CD4-positive, CD25-positive, alpha-beta regulatory T cell (primary cell): ENCODE measurements around the gene GORAB. TPM values are rescaled to one million over a fixed set of nuclear protein-coding genes. Genes with fewer than 3 reads are reported as not detected.

Experiments used
- ATAC-seq, 2 donors: fragments of 150-1000 bp; cut with Tn5 transposase; one replicate each; pipeline ENCODE4 v1.10.0; 2021; ENCODE audit warnings: low read depth in 2 of 2, moderate number of reproducible peaks in 2 of 2, moderate library complexity in 1 of 2
- DNase-seq, 3 donors: peaks; one replicate each; pipeline versions ENCODE4 v3.0.0 to v3.0.0-alpha.2; 2012 to 2022; ENCODE audit warnings: mixed read lengths in 1 of 3
- H3K27ac ChIP-seq: one replicate; pipeline ENCODE4 v1.7.0; 2013; ENCODE audit warnings: mild to moderate bottlenecking, low read length; ENCODE audit not compliant: insufficient read depth, poor library complexity, severe bottlenecking
- H3K27me3 ChIP-seq: one replicate; pipeline ENCODE4 v1.7.0; 2013; ENCODE audit warnings: low read length; ENCODE audit not compliant: control insufficient read depth, insufficient read depth
- H3K36me3 ChIP-seq: one replicate; pipeline ENCODE4 v1.7.0; 2013; ENCODE audit warnings: mild to moderate bottlenecking, low read length, moderate library complexity; ENCODE audit not compliant: control insufficient read depth, insufficient read depth
- H3K4me1 ChIP-seq: 2 replicates; pipeline ENCODE4 v1.7.0; 2013; ENCODE audit warnings: mild to moderate bottlenecking, low read length; ENCODE audit not compliant: insufficient read depth, control insufficient read depth, poor library complexity, severe bottlenecking
- H3K4me3 ChIP-seq: one replicate; pipeline ENCODE4 v1.7.0; 2013; ENCODE audit warnings: low read depth, mild to moderate bottlenecking, low read length, moderate library complexity
- H3K9me3 ChIP-seq, 2 experiments: 1 replicate in 1 of 2; 2 replicates in 1 of 2; pipeline ENCODE4 v1.7.0; 2013; ENCODE audit warnings: low read length in 2 of 2, mild to moderate bottlenecking in 1 of 2, moderate library complexity in 1 of 2; ENCODE audit not compliant: control insufficient read depth in 2 of 2
- H3K27ac Mint-ChIP-seq, 3 donors: one replicate each; pipeline ENCODE4 v1.8.0; 2020 to 2022; ENCODE audit warnings: mild to moderate bottlenecking in 3 of 3, mixed read lengths in 3 of 3, moderate library complexity in 2 of 3
- H3K27me3 Mint-ChIP-seq: one replicate; pipeline ENCODE4 v1.8.0; 2022; ENCODE audit warnings: mild to moderate bottlenecking, mixed read lengths
- H3K36me3 Mint-ChIP-seq: one replicate; pipeline ENCODE4 v1.8.0; 2020; ENCODE audit warnings: mixed read lengths
- H3K4me1 Mint-ChIP-seq, 4 donors: one replicate each; pipeline ENCODE4 v1.8.0; 2020 to 2022; ENCODE audit warnings: mixed read lengths in 4 of 4, mild to moderate bottlenecking in 1 of 4
- H3K4me3 Mint-ChIP-seq, 4 donors: one replicate each; pipeline ENCODE4 v1.8.0; 2020 to 2022; ENCODE audit warnings: mild to moderate bottlenecking in 4 of 4, mixed read lengths in 4 of 4, moderate library complexity in 3 of 4
- H3K9me3 Mint-ChIP-seq, 7 donors: one replicate each; pipeline ENCODE4 v1.8.0; 2020 to 2022; ENCODE audit warnings: mixed read lengths in 7 of 7, mild to moderate bottlenecking in 3 of 7, moderate library complexity in 2 of 7
- polyA plus RNA-seq, 4 donors: library from polyadenylated mRNA; unstranded; fragments of 300-500 nt; fragmentation: Illumina TruSeq; gene quantifications; one replicate each; pipeline ENCODE4 v1.2.3, GENCODE V29; 2021
- total RNA-seq: library from RNA; stranded (reverse); gene quantifications from one replicate; pipeline ENCODE4 v1.2.3, GENCODE V29; 2022

Gene GORAB
- total and polyA plus RNA-seq, 5 donors from 2014 or later = 3.7 to 29.8 (median 4.9) TPM

DNA sequence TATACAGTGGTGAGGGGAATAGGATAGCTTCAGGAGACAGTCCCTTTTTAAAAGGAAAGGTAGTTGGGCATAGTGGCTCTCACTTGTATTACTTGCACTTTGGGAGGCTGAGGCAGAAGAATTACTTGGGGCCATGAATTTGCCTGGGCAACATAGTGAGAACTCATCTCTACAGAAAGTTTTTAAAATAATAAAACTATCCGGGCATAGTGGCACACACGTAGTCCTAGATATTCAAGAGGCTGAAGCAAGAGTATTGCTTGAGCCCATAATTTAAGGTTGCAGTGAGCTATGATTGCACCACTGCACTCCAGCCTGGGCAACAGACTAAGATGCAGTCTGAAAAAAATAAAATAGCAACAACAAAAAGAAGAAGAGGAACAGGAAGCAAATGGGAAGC is 27.2 kb downstream of the GORAB start:
- peaks cover 8 to 18% (median 13%) of the 10 kb centered on the region in 4 donors for H3K4me1 Mint-ChIP-seq
- Histone ChIP-seq H3K4me3 (no peak overlapping the region), H3K27me3 (no peaks in the 10 kb centered on the region), H3K36me3 (peaks cover 4% of the 10 kb centered on the region), H3K9me3 (peaks cover 4 to 17% of the 10 kb centered on the region in 2 experiments), H3K4me1 (peaks cover 5% of the 10 kb centered on the region), H3K27ac (no peak overlapping the region)
- peaks cover 5% of the 10 kb centered on the region for H3K36me3 Mint-ChIP-seq
- DNase-seq (no peak), ATAC-seq (no peak)
- H3K27ac Mint-ChIP-seq = no peak overlapping the region
- H3K27me3 Mint-ChIP-seq = no peaks in the 10 kb centered on the region
- peaks cover 0 to 13% (median 7%) of the 10 kb centered on the region in 7 donors for H3K9me3 Mint-ChIP-seq
- no peak overlapping the region for H3K4me3 Mint-ChIP-seq

DNA sequence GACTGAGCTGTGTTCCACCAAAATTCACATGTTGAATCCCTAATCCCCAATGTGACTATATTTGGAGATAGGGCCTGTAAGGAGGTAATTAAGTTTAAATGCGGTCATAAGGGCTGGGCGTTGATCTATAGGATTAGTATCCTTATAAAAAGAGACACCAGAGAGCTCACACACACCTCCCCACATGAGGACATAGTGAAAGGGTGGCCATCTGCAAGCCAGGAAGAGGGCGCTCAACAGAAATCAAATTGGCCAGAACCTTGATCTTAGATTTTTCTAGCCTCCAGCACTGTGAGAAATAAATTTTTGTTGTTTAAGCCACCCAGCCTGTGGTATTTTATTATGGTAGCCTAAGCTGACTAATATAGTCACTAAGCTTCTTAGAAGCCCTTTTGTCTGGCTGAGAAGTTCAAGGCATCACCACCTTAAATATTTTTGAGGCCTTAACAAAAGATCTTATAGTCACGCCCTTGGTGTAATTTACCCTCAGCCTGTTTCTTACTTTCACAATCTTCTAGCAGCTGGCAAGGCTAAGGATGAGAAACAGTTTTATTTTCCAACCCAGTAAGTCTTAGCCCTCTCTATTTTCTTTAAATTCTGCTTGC is 28.8 kb downstream of the GORAB start:
- H3K4me1 ChIP-seq = peaks cover 5% of the 10 kb centered on the region
- H3K27ac ChIP-seq = no peak overlapping the region
- ATAC-seq (no peak), DNase-seq (peak in 1 of 3 donors; percentile 67)
- H3K36me3 ChIP-seq = no peaks in the 10 kb centered on the region
- H3K4me3 ChIP-seq = no peak overlapping the region
- Mint-ChIP-seq H3K36me3 (no peaks in the 10 kb centered on the region), H3K27me3 (no peaks in the 10 kb centered on the region), H3K4me1 (peaks cover 8 to 18% (median 13%) of the 10 kb centered on the region in 4 donors), H3K27ac (peak overlapping the region in 1 of 3 donors; percentile 1), H3K9me3 (peaks cover 0 to 13% (median 7%) of the 10 kb centered on the region in 7 donors), H3K4me3 (no peak overlapping the region)
- peaks cover 4 to 17% of the 10 kb centered on the region in 2 experiments for H3K9me3 ChIP-seq
- no peaks in the 10 kb centered on the region for H3K27me3 ChIP-seq

DNA sequence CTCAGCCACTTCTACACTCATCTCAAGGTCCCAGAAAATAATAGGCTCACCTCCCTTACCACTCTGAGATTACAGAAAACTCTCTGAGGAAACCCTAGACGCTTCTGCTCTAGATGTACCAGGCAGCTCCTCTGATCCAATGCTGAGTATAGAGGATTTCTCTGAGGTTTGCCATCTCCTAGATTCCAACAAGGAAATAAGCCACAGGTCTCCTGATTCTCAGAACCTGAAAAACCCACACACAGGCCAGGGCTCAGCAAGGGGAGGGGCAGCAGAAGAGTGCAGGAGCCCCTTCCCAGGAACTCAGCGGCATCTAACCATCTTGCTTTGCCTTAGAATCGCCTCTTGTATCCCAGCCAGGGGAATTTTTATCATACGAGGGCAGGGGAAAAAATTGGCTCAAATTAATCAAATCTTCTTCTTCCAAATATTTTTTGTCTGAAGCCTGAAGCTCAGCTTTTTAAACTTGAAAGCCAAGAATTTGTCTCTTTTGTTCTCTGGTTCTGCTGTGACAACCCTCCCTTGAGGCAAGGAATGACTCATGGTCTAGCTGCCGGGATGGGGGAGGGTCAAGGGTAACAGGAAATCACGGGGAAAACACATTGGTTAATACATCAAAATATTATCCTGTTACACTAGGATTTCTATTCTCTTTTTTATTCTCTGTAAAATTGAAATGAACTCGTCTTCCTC is 30.8 kb downstream of the GORAB start:
- H3K9me3 Mint-ChIP-seq = peaks cover 0 to 10% (median 7%) of the 10 kb centered on the region in 7 donors
- H3K27me3 ChIP-seq = no peaks in the 10 kb centered on the region
- DNase-seq = peak in 1 of 3 donors; percentile 80
- H3K27ac ChIP-seq = no peak overlapping the region
- peaks cover 4 to 17% of the 10 kb centered on the region in 2 experiments for H3K9me3 ChIP-seq
- peaks cover 8% of the 10 kb centered on the region for H3K27me3 Mint-ChIP-seq
- H3K4me3 ChIP-seq = no peak overlapping the region
- no peaks in the 10 kb centered on the region for H3K36me3 ChIP-seq
- H3K4me3 Mint-ChIP-seq = no peak overlapping the region
- peak overlapping the region in 2 of 3 donors; percentile 3 to 47 for H3K27ac Mint-ChIP-seq
- peaks cover 8 to 18% (median 13%) of the 10 kb centered on the region in 4 donors for H3K4me1 Mint-ChIP-seq
- peak; percentile 50 to 58 for ATAC-seq
- H3K4me1 ChIP-seq = peaks cover 5% of the 10 kb centered on the region
- no peaks in the 10 kb centered on the region for H3K36me3 Mint-ChIP-seq

DNA sequence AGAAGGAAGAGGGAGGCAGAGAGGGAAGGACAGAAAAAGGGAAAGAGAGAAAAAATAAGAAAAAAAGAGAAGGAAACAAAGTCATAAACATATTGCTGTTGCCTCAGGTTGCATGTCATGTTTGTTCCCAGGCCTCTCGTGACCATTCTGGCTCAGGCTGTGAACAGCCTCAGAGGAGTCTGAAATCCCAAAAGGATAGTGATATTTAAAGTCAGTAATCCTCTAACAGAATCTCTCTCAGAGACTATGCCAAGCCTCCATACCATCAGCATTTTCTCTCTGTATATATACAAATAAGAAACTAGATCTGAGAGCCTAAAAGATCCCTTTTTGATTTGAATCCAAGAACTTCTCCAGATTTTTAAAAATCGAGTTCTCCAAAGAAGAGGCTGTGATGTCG is 35.2 kb downstream of the GORAB start:
- DNase-seq (no peak), ATAC-seq (no peak)
- Mint-ChIP-seq H3K4me3 (no peak overlapping the region), H3K27me3 (peaks cover 13% of the 10 kb centered on the region), H3K27ac (no peak overlapping the region), H3K4me1 (peaks cover 8 to 17% (median 13%) of the 10 kb centered on the region in 4 donors), H3K36me3 (no peaks in the 10 kb centered on the region), H3K9me3 (peaks cover 0 to 5% (median 2%) of the 10 kb centered on the region in 7 donors)
- no peaks in the 10 kb centered on the region for H3K36me3 ChIP-seq
- H3K9me3 ChIP-seq = no peaks in the 10 kb centered on the region
- no peak overlapping the region for H3K27ac ChIP-seq
- H3K4me1 ChIP-seq = peaks cover 5% of the 10 kb centered on the region
- H3K27me3 ChIP-seq = no peaks in the 10 kb centered on the region
- no peak overlapping the region for H3K4me3 ChIP-seq

DNA sequence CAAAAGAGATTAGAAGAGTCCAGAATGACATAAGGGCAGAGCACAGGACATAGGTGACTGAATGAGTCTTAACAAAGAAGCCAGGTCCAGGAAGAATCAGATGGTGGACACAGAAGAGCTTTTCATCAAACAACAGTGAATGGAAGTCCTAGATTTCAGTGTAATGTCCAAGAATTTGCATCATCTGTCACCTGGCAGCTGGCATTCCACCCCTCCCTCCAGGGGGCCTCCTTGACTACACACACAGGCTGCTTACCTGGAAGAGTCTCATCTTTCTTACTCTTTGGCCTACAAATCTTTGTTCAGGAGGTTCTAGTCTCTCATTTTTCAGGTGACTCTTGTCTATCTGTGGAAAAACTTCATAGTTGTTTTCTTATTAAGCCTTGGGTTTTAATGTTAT is 36.2 kb downstream of the GORAB start:
- no peaks in the 10 kb centered on the region for H3K4me1 ChIP-seq
- Mint-ChIP-seq H3K27me3 (peaks cover 18% of the 10 kb centered on the region), H3K9me3 (peaks cover 0 to 7% (median 4%) of the 10 kb centered on the region in 7 donors), H3K4me1 (peaks cover 2 to 8% (median 7%) of the 10 kb centered on the region in 4 donors), H3K36me3 (no peaks in the 10 kb centered on the region), H3K4me3 (no peak overlapping the region), H3K27ac (no peak overlapping the region)
- no peak overlapping the region for H3K27ac ChIP-seq
- H3K36me3 ChIP-seq = no peaks in the 10 kb centered on the region
- no peak overlapping the region for H3K4me3 ChIP-seq
- no peaks in the 10 kb centered on the region for H3K27me3 ChIP-seq
- ATAC-seq (no peak), DNase-seq (no peak)
- no peaks in the 10 kb centered on the region for H3K9me3 ChIP-seq

DNA sequence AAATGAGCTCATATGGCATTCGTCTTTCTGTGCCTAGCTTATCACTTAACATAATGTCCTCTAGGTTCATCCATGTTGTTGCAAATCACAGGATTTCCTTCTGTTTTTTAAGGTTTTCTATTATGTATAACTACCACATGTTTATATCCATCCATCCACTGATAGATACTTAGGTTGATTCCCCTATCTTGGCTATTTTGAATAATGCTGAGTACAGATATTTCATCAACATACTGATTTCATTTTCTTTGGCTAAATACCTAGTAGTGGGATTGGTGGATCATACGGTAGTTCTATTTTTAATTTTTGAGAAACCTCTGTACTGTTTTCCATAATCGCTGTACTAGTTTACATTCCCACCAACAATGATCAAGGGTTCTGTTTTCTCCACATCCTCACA is 45.0 kb downstream of the GORAB start:
- Mint-ChIP-seq H3K4me1 (no peaks in the 10 kb centered on the region), H3K4me3 (no peak overlapping the region), H3K27me3 (peaks cover 11% of the 10 kb centered on the region), H3K36me3 (no peaks in the 10 kb centered on the region), H3K27ac (no peak overlapping the region), H3K9me3 (peaks cover 0 to 6% (median 2%) of the 10 kb centered on the region in 7 donors)
- no peak for DNase-seq
- Histone ChIP-seq H3K36me3 (no peaks in the 10 kb centered on the region), H3K4me3 (no peak overlapping the region), H3K27ac (no peak overlapping the region), H3K4me1 (no peaks in the 10 kb centered on the region), H3K27me3 (no peaks in the 10 kb centered on the region), H3K9me3 (no peaks in the 10 kb centered on the region)
- no peak for ATAC-seq

DNA sequence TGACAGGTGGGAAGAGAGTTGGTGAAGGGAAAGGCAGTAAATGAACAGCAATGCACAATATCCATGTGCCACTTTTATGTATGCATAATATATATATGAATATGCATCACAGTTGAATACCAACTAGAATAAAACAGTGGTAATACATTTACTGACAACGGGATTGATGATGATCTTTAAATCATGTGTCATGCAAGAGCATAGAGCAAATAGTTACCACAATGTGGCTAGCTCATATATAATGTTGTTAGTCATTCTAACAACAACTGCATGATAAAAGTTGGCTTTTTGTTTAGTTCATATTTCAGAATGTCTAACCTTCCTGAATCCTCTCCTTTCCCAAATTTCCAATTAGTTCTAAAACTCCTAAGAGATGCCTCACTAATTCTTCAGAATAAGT is 46.4 kb downstream of the GORAB start:
- Histone ChIP-seq H3K4me3 (no peak overlapping the region), H3K27ac (no peak overlapping the region), H3K27me3 (no peaks in the 10 kb centered on the region), H3K36me3 (no peaks in the 10 kb centered on the region), H3K9me3 (no peaks in the 10 kb centered on the region), H3K4me1 (no peaks in the 10 kb centered on the region)
- H3K9me3 Mint-ChIP-seq = peaks cover 0 to 3% (median 1%) of the 10 kb centered on the region in 7 donors
- no peak overlapping the region for H3K27ac Mint-ChIP-seq
- no peak overlapping the region for H3K4me3 Mint-ChIP-seq
- no peaks in the 10 kb centered on the region for H3K4me1 Mint-ChIP-seq
- no peak for ATAC-seq
- peaks cover 6% of the 10 kb centered on the region for H3K27me3 Mint-ChIP-seq
- H3K36me3 Mint-ChIP-seq = no peaks in the 10 kb centered on the region
- no peak for DNase-seq
